HG03521 (cell line): Measurements from ENCODE around the gene NACC2.

Experiments
- ATAC-seq: cut with Tn5 transposase; IDR thresholded peaks from one replicate; pipeline ENCODE4 v1.9.1; 2021; ENCODE audit warnings: mild to moderate bottlenecking, moderate library complexity; ENCODE audit not compliant: unreplicated experiment

NACC2 gene

DNA sequence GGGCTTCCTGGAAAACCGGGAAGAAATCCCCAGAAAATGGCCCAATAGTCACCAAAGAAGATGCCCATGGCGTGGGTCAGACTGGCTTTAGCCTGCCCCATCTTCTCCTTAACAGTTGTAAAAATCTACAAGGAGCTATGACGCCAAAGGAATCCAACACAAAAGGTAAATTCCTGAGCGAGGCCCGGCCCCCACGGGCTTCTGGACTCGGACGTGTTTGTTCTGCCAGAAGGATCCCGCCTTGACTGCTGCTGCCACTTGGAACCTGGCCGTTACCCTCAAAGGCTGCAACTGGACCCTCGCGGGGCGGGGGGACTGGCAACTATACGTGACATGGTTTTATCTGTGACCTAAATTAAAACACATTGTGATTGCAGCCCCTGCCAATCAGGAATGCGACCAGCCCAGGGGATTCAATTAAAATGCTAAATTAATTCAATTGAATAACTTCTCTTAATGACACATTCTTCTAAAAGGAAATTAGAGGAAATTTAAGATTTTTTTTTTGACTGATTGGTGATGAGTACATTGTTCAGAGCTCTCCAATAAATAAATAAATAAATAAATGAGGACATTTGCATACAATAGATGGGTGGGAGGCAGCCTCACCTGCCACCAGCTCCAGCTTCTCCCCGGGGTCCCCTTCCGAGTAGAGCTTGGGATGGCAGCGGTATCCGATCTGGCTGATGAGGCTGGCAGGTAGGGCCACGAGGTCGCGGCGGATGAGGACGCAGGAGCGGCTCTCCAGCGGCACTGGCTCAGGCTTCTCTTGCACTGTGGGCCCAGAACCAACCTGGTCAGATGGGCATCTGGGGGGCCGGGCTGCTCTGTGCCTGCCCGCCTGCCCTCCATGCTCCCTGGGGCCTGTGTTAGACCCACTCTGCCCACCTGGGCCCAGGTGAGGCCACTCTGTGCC, 79.2 kb downstream of the NACC2 start:
- no peak for ATAC-seq

DNA sequence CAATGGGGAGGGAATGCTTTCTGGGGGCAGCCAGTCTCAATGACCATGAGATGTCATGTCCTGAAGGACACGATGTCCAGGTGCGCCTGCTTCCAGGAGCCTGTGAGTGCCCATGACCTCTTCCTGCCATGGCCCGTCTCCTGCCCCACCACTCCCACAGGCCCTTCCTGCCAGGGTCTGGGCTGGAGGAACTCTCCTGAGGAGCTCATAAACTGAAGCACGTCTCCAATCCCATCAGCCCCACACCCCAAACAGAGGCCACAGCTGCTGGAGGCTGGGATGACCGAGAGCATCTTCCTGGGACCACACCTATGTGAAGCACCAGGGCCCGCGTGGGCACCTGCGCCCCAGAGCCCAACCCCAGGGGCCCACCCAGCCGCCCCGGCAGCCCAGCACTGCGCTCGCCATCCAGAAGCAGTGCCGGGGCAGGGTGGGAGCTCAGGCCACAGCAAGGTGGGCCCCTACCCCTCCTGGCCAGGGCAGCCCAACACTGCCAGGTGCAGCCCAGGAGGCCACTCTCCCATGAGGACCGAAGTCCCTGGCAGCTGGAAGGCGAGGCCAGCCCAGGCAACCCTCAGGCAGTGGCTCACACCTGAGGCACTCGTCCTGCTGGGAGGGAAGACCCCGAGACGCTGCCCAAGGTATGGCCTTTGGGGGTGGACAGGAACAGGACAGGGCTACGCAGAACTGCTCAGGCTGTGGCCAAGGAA, 80.0 kb downstream of the NACC2 start:
- no peak for ATAC-seq

DNA sequence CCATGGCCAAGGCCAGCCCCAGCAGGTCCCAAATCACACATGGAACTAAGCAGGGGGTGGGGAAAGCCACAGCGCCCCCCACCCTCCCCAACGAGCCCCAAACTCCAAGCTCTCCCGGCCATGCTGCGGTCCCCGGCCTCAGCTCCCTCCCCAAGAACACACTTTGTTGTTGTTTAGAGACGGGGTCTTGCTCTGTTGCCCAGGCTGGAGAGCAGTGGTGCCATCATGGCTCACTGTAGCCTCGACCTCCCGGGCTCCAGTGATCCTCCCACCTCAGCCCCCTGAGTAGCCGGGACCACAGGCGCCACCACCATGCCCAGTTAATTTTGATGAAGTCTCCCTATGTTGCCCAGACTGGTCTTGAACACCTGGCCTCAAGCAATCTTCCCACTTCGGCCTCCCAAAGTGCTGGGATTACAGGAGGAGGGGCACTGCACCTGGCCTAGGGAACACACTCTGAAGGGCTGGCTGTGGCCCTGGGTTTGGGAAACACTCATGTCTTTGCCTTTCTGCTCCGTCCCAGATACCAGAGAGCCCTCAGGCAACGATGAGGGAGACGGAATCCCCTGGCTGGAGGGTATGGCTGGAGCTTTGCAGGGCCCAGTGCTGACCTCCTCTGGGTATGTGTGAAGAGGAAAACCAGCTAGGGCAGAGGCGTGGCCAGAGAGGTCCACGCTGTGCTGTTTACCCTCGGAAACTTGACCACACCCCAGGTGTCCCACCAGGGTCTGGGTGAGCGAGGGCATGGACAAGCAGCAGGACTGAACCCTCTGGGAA, 80.8 kb downstream of the NACC2 start:
- ATAC-seq, result no peak

DNA sequence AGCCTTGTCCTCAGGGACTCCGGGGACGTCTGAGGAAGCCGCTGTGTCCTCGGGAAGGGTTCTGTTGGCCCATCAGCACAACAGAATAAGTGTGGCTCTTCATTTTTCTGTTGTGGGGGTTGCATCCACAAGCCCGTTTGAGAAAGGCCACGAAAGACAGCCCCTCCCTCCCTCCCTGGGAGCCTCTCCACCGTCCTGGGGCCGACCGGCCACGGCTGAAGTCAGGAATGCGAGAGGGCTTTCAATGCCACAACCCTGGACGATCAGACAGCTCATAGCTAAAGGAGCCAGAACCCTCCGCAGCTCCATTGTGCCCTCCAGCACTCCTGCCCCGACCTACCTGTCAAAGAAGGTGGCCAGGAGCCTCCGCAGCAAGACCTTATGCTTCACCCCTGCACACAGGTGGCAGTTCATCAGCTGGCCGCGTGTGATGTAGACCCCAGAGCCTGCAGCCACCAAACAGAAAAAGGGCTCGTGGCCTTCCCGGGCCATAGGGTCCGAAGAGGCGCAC, 81.5 kb downstream of the NACC2 start:
- ATAC-seq, result no peak

DNA sequence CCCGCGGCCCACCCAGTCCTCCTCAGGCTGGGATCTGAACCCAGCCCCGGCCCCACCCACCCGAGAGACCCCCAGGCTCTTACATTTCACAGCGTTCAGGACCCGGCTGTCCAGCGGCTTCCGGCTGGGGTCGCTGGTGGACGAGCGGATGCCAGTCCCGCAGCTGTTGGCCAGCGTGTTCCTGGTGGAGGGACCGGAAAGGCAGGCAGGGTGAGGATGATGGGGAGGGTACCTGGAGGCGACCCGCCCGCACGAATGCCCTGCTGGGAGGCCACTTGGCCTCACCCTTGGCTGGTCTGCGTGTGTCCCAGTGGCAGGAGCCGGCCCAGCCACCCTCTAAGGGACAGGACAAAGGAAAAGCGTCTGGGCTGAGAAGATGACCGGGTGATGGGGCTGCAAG, 82.0 kb downstream of the NACC2 start:
- no peak for ATAC-seq

DNA sequence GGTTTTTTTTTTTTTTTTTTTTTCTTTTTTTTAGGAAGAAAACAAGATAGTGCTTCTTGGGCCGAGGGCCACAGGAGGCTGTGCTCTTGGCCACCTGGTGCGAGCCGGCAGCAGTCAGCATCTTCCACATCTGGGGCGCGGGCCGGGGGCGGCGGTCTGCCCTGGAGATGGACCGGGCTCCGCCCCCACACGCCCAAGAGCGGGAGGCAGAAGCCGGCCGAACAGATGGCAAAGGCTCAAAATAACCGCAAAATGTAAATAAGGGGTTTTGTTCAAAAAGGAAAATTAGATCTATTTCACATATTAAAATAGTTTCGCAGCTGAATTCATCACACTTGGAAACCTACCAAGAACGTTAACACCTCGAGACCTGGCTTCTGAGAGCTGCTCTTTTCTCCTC, 82.4 kb downstream of the NACC2 start:
- ATAC-seq, result no peak

DNA sequence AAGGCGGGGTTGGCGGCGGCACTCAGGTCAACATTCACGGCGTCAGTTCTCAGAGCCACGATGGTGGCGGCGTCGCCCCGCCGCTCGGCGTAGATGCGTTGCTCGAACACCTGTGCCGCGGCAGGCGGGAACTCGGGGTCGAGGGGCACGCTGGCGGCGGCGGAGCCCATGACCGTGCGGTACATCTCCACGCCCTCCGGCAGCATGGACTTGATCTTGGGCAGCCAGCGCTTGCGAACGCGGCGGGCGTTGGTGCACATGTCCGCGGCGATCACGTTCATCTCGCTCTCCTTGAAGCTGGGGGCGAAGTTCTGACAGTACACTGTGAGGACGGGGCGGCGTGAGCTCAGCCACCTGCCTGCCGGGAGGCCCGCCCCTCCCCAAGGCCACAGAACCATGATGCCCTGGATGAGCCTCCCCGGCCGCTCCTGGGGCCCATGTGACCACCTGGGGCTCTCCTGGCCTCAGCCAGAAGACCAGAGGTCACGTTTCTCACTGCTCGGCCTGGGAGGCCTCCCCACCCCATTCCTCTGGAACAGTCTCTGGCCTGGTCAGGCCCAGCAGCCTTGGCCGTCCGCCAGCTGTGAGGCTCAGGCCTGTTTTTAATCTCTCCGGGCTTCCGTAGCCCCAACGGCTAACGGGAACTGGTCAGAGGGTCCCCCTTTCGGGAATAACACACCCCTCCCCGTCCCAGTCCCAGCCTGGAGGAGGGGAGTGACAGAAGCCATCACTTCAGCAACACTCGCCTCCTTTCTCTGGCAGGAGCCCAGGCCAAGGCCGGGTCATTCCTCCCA, 83.2 kb downstream of the NACC2 start:
- no peak for ATAC-seq

DNA sequence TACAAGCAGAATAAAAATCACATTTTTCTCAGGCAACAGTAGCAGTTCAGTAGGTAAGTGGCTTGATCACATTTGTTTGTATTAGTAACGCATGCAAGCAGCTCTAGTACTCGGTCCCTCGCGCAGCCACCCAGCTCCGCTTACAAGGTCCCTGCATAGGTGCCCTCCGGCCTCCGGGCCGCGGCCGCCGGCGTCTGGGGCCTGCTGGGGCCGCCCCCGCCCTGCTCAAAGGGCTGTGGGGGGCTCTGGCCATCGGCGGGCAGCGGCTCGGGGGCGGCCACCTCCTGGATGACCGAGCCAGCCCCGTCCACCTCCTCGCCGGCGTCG, 83.8 kb downstream of the NACC2 start:
- ATAC-seq, result no peak

DNA sequence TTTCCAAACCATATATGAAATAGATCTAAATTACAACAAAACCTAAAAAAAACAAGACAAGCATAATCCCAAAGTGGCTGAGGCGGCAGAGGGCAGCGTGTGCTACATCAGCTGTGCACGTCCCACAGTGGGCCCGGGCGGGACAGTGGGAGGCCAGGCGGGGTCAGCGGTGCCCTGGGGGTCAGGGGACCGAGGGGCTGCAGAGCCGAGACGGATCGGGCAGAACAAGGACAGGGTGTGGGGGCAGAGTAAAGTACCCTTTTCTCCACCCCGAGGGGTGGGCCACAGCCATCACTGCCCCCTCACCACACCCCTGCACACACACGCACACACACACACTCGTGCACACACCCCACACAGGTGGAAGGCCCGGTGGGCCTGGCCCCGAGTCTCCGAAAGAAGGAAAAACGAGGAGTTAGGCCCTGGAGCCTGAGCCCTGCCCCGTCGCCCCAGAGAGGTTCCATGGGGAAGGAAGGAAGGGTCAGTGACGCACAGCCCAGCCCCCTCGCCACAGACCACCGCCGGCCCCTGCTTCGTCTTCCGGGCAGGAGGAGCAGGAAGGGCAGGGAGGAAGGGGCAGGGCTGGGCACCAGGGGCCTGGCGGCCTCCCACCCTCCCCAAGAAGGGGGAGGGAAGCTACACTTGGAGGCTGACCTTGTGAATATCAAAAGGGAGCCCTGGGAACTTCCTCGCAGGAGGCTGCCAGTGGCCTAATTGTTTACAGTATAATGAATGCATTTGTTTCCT, 84.3 kb downstream of the NACC2 start:
- no peak for ATAC-seq

DNA sequence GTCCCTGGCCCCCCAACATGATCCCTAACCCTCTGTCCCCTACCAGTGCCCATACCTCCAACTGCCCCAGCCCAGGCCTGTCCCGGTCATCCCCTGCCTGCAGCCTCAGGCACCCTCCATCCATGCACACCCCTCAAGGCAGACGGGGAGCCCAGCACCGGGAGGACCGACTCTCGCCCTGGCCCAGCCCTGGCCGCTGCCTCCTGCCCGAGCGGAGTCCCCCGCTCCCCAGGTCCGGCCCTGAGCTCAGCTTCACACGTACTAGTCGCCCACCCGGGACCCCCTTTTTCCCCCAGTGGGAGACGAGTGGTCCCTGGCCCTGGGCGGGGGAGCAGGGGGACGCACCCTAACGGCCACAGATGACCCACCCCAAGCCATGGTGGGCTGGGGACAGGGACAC, 84.9 kb downstream of the NACC2 start:
- no peak for ATAC-seq

DNA sequence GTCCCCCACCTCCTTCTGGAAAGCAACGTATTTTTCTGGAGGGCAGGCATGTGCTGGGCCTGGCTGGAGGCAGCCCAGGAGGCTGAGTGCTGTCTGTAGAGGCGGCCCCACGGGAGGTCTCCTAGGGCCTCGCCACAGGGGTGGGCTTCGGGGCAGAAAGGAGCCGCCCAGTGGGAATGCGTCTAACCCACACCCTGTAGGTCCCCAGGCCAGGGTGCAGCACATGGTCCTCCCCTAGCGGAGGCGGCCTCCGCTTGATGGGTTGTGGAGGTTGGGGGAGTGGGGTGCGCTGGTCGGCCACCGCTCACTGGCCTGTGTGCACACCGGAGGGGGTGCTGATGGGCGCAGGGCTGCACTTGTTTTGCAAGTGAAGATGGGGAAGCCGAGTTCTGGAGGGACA, 85.6 kb downstream of the NACC2 start:
- no peak for ATAC-seq

DNA sequence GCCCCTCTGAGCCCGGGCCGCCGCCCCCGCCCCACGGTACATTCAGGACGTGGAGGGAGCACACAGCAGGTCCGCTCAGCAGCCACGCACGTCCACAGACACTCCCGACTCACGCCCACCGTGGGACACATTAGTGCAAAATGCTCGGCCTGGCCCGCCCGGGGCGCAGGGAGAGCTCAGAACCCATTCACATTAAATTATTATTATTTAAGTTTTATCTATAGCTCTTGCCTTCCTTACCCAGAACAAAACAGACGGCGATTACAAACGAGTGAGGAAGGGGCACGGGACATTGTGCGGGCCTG, 86.4 kb downstream of the NACC2 start:
- no peak for ATAC-seq

DNA sequence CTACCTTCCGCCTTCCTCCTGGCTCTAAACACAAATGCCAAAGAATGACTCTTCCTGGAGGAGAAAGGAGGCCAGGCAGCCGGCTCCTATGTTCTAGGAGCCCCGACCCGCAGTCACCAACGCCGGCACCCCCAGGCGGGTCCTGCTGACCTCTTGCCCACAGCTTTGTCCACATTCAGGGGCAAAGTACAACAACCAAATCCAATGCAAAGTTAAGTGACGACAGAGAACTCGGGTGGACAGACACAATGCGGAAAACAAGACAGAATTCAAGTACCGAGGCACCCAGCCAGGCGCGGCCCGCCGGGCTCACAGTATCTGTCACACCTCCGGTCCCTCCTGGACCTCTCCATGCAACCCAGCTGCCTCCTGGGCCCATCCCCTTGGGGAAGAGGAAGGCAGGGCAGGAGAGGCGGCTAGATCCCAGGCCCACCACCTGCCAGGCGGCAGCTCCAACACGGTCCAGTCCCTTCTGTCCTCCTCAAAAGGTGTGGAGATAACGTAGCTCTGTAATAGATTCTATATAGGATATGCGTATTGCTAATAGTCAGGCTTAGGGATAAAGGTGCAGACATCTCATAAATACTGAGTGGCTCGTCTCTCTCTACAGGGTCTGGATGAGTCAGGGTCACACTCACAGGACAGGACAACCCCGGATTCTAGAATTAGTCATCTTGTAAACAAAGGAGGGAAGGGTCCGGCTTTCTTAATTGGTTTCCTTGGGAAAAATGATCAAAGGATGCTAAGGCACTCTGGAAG, 87.0 kb downstream of the NACC2 start:
- ATAC-seq, result no peak

DNA sequence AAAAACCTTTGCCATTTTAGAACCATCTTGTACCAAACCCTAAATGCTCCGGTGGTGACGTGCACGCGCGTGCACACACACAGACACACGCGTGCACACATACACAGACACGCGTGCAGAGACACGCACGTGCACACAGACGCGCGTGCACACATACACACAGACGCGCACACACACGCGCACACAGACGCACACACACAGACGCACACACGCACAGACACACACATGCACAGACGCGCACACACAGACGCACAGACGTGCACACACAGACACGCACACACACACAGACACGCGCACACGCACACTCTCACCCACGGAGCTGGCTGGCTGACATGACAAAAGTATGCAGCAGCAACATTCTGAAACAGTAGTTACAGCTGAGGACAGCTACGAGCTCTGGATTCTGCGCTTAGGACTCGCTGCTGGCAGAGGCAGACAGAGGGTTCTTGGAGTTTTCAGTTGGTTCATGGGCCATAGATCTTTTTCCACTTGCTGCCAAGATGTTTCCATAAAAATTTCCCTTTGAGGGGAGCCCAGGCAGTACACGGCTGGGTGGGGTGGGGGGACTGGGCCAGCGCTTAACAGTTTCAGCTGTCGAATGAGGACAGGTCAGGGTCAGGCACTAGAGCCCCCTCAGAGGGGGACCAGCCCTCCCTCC, 87.7 kb downstream of the NACC2 start:
- ATAC-seq, result no peak

DNA sequence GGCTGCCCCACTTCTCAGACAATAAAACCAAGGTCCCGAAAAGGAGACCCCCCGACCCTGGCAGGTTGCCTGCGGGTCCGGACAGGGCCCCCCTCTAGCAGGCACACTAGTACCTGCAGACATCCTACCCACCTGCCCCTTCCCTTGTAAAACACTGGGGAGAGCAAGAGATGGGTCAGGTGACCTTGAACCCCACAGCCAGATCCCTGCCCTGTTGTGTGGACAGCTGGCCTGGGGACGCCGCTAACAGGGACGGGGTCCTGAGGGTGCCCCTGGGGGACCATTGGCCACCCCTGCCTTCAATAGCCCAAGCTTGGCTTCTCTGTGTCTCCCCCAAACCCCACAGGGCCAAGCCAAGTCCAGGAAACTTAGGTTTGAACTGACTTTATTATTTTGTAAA, 88.9 kb downstream of the NACC2 start:
- no peak for ATAC-seq

DNA sequence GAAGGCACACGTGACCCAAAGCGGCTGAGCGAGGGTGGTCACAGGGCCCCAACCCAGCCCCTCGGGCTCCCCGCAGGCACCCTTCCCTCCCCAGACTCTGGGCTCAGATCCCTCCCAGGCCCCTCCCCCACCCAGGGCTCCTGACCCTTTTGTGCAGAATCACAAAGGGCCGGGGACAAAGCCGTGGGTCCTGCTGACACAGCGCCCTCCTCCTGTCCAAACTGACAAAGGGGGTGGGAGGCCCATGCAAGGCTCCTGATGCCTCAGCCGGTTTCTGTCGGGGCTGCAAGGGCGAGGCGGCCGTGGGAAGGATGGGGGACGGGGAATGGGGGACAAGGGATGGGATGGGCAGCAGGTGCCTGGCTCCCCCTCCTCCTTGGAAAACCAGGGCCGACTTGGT, 90.4 kb downstream of the NACC2 start:
- ATAC-seq, result no peak

DNA sequence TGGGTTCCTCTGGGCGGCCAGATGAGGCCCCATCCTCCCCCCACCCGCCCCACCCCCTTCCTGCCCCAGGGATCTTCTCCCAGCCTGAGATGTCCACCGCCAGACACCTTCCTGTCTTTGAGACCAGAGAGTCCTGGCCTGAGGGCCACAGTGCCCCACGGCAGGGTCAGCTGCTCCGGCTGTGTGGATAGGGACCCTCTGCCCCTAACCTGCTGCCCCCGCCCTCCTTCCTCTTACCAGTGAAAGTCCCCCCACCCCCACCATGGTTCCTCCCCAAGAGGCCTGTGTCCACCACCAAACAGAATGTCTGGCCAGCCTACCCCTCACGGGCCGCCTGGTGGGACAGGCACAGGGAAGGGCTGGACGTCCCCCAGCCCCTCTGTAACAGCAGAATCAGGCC, 90.9 kb downstream of the NACC2 start:
- ATAC-seq, result no peak

DNA sequence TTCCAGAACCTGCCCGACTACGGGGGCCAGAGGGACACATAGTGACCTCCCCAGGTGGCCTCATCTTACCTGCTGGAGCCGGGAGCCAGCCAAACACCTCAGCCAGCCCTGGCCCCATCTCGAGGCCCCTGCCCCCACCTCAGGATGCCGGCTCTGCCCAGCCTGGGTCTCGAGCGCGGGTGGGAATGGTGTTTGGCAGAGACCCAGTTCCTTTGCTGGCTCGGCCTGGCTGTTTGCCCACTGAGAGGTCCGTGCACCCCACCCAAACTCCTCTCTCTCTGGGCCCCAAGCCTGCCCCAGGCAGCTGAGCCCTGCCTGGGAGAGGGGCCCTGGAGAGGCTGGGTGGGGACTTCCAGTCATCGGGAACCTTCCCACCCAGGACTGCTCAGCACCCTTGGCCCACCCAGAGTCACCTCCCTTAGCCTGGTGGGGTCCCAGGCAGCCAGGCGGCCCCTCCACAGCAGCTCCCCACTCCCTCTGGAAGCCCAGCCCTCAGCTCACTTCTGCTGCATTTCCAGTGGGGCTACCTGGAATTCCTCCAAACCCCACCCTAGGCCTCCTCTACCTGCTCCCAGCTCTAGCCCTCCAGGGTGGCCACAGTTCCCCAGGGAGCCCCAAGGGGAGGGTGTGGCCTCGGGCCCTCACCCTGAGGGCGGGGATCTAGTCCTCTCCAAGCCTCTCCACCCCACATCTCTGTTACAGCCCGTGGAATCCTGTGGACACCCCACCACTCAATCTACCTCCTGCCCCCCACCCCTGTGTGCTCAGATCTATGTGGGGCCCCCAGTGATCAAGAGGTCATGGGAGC, 91.5 kb downstream of the NACC2 start:
- no peak for ATAC-seq
